Osteocyte (in vitro differentiated cells): ENCODE data around the gene ACYP2. TPM values are rescaled to one million over a fixed set of nuclear protein-coding genes. Genes with fewer than 3 reads are reported as not detected.

Experiments
- DNase-seq: peaks from one replicate; pipeline ENCODE4 v3.0.0; 2021; ENCODE audit warnings: mixed read lengths; ENCODE audit not compliant: unreplicated experiment; ENCODE audit errors: extremely low spot score
- H3K27ac Mint-ChIP-seq: one replicate; pipeline ENCODE4 v1.8.0; 2021; ENCODE audit warnings: mild to moderate bottlenecking, mixed read lengths; ENCODE audit not compliant: unreplicated experiment
- H3K27me3 Mint-ChIP-seq: one replicate; pipeline ENCODE4 v1.8.0; 2021; ENCODE audit warnings: mixed read lengths; ENCODE audit not compliant: unreplicated experiment
- H3K36me3 Mint-ChIP-seq: one replicate; pipeline ENCODE4 v1.8.0; 2021; ENCODE audit warnings: mixed read lengths; ENCODE audit not compliant: unreplicated experiment
- H3K4me1 Mint-ChIP-seq: one replicate; pipeline ENCODE4 v1.8.0; 2021; ENCODE audit warnings: mixed read lengths; ENCODE audit not compliant: unreplicated experiment
- H3K4me3 Mint-ChIP-seq: one replicate; pipeline ENCODE4 v1.8.0; 2021; ENCODE audit warnings: mild to moderate bottlenecking, moderate library complexity, mixed read lengths; ENCODE audit not compliant: unreplicated experiment
- H3K9me3 Mint-ChIP-seq: one replicate; pipeline ENCODE4 v1.8.0; 2021; ENCODE audit warnings: mixed read lengths; ENCODE audit not compliant: unreplicated experiment
- total RNA-seq: library from RNA; stranded (reverse); gene quantifications from 2 replicates; pipeline ENCODE4 v1.2.1, GENCODE V29; 2021
- TF ChIP-seq, protein P1 (sequence below): fragments of 200-600 bp; sonication (generic); IDR thresholded peaks from 2 replicates; pipeline ENCODE4 v1.5.0; 2021; ENCODE audit warnings: antibody characterized with exemption, mild to moderate bottlenecking, moderate library complexity

Gene ACYP2
- total RNA-seq, 1 donor from 2014 or later = 10.4 TPM

DNA sequence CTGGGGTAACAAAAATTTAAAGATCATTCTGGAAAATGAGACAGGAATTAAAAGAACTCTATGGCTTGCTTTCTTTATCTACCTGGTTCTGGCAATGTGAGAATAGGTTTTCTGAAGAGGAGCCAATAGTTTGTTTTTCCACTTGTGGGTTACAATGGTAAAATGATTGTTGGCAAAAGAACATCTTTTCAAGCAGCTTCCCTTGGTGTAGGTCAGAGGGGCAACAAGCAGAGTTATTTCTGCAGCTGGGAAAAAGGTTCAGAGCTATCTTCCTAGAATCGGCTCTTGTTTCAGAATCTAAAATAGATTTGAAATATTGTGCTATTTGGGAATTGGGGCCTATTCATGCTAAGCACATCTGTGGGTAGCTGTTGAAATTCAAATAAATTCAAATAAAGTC is 152.2 kb downstream of the ACYP2 start:
- H3K36me3 Mint-ChIP-seq = peaks cover 4% of the 10 kb centered on the region
- peaks cover 5% of the 10 kb centered on the region for H3K27me3 Mint-ChIP-seq
- no peak overlapping the region for H3K4me3 Mint-ChIP-seq
- TF ChIP-seq, protein P1, sequence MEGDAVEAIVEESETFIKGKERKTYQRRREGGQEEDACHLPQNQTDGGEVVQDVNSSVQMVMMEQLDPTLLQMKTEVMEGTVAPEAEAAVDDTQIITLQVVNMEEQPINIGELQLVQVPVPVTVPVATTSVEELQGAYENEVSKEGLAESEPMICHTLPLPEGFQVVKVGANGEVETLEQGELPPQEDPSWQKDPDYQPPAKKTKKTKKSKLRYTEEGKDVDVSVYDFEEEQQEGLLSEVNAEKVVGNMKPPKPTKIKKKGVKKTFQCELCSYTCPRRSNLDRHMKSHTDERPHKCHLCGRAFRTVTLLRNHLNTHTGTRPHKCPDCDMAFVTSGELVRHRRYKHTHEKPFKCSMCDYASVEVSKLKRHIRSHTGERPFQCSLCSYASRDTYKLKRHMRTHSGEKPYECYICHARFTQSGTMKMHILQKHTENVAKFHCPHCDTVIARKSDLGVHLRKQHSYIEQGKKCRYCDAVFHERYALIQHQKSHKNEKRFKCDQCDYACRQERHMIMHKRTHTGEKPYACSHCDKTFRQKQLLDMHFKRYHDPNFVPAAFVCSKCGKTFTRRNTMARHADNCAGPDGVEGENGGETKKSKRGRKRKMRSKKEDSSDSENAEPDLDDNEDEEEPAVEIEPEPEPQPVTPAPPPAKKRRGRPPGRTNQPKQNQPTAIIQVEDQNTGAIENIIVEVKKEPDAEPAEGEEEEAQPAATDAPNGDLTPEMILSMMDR = no peak
- peaks cover 16% of the 10 kb centered on the region for H3K4me1 Mint-ChIP-seq
- H3K27ac Mint-ChIP-seq = no peak overlapping the region
- H3K9me3 Mint-ChIP-seq = peaks cover 10% of the 10 kb centered on the region
- no peak for DNase-seq

DNA sequence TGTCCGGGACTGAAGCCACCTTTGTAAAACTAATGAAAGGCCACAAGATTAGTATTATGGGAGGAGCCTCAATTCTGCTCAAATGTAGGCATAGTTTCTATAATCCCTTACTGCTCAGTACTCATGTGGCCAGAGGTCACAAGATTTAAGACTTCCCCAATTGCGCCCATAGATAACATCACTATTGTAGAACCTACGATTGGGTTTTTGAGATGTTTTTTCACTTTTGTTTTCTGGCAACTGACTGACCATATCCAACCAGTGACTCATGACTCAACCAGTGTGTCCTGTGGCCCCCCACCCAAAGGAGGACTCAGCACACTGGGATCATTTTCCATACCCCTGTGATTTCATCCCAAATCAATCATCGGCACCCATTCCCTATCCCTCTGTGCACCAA is 155.8 kb downstream of the ACYP2 start:
- Mint-ChIP-seq H3K4me1 (peaks cover 18% of the 10 kb centered on the region), H3K27me3 (peaks cover 2% of the 10 kb centered on the region), H3K4me3 (no peak overlapping the region), H3K36me3 (no peaks in the 10 kb centered on the region), H3K27ac (no peak overlapping the region), H3K9me3 (no peaks in the 10 kb centered on the region)
- TF ChIP-seq, protein P1 = no peak
- DNase-seq = no peak

DNA sequence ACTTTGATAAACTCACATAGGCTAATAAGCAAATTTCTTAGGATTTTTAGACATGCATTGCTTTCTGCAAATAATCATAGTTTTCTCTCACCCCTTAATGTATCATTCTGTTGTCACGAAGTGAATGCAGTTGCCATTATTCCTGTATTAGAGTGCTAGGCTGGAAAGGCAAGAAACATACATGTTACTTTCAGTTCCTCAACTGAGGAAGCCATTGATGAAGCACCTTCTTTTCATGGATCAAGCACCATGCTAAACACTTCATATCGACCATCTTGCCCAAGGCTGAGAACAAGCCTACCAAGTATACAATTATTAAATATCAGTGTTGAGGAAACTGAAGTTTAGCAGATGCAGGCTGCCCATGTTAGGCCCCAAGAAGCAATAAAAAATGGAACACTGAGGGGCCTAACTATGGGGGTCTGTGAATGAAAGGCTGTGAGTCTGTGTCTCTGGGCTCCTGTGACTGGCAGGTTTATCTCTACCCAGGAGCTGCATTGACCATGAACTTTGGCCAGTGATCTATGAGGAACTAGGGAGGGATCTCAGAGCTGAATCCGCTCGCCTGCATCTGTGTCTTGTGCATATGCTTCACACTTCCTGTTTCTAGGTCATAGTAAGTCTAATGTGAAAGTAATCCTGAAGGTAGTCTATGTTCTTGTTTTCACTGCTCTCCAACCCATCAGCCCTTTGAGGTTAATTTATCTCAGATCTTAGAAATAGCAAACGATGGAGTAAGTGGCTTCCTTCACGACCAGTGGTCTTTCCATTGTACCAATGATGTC is 156.6 kb downstream of the ACYP2 start:
- TF ChIP-seq, protein P1 = no peak
- Mint-ChIP-seq H3K9me3 (no peaks in the 10 kb centered on the region), H3K27me3 (peaks cover 2% of the 10 kb centered on the region), H3K4me1 (peaks cover 17% of the 10 kb centered on the region), H3K4me3 (no peak overlapping the region), H3K27ac (no peak overlapping the region), H3K36me3 (no peaks in the 10 kb centered on the region)
- no peak for DNase-seq

DNA sequence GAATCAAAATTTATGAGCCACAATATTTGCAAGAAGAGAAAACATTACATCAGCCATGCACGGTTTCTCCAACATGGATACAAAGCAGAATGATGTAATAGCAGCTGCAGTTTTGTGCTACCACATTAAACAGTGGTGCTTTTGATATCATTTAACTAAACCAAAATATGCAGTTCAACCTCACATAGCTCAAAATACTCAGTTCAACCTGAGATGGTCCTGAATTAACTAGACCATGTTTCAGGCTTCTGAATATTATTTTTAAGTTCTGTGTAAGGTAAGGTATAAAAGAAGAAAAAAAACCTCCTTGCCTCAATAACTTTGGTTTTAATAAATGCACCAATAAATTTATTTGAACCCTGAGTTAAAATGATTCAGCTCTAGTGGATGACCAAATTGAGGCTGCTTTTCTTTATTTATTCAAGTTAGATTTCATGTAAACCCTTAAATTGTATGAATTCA is 159.4 kb downstream of the ACYP2 start:
- DNase-seq = no peak
- Mint-ChIP-seq H3K4me3 (no peak overlapping the region), H3K27ac (peak overlapping the region; percentile 38)

DNA sequence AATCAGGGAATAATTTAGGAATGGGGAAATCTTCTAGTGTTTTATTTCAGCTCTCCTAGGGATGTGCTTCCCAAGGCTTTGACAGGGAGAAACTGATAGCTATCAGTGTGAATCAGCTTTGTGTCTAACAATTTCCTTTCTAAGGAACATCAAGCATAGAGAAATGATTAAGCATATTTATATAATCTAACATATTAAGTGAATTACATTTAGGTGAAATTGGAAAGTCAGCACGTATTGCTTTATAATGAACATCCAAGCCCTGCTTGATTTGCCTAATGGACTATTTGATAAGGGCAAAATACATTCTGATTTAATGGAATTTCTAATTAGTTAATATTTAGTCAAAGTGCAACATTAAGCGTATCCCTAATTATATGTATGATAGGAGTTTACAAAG is 160.1 kb downstream of the ACYP2 start:
- Mint-ChIP-seq H3K4me3 (no peak overlapping the region), H3K27me3 (peaks cover 10% of the 10 kb centered on the region), H3K4me1 (peaks cover 3% of the 10 kb centered on the region), H3K9me3 (no peaks in the 10 kb centered on the region), H3K36me3 (no peaks in the 10 kb centered on the region), H3K27ac (peak overlapping the region; percentile 38)
- TF ChIP-seq, protein P1 = no peak
- DNase-seq = no peak

More for the DNA sequence above, 159.4 kb downstream of the ACYP2 start:
- TF ChIP-seq, protein P1 = no peak
- Mint-ChIP-seq H3K9me3 (no peaks in the 10 kb centered on the region), H3K4me1 (peaks cover 3% of the 10 kb centered on the region), H3K27me3 (peaks cover 5% of the 10 kb centered on the region), H3K36me3 (no peaks in the 10 kb centered on the region)
